ENCODE data around the gene ZNF562.

DNA sequence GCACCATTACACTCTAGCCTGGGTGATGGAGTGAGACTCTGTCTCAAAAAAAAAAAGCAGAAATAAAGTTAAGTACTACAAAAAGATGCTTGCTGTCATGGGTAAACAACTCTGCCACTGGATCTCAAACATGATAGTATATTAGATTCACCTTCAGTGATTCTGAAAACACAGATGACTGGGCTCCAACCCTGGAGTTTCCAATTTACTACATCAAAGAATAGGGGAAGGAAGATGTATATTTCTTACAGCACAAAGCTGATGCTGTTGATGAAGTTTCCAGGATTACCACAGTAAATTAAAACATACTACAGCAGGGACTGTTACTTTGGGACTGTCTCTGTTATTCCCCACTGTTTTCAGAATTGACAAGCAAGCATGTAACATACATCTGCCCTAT, 59.1 kb downstream of the ZNF562 start:
- TF ChIP-seq, protein P1, sequence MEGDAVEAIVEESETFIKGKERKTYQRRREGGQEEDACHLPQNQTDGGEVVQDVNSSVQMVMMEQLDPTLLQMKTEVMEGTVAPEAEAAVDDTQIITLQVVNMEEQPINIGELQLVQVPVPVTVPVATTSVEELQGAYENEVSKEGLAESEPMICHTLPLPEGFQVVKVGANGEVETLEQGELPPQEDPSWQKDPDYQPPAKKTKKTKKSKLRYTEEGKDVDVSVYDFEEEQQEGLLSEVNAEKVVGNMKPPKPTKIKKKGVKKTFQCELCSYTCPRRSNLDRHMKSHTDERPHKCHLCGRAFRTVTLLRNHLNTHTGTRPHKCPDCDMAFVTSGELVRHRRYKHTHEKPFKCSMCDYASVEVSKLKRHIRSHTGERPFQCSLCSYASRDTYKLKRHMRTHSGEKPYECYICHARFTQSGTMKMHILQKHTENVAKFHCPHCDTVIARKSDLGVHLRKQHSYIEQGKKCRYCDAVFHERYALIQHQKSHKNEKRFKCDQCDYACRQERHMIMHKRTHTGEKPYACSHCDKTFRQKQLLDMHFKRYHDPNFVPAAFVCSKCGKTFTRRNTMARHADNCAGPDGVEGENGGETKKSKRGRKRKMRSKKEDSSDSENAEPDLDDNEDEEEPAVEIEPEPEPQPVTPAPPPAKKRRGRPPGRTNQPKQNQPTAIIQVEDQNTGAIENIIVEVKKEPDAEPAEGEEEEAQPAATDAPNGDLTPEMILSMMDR (IDR thresholded peaks at IDR 0.05), result no peak
- TF ChIP-seq ZFX (IDR thresholded peaks at IDR 0.05; ENCODE audit: borderline replicate concordance), result no peak
